Stimulated activated CD4-positive, alpha-beta T cell treated with anti-CD3 and anti-CD28 coated beads, Interleukin-1b, Interleukin-23, amount 100 ng/mL, for 1 hour (primary cell): ENCODE results near the gene TP53BP2.
"Not testable (repeated sequence)": the region's sequence is repeated elsewhere in the genome, so short reads cannot be mapped to it uniquely, and the experiment has no call there.

Experiments used
- DNase-seq, 2 donors: peaks; one replicate each; pipeline ENCODE4 v3.0.0-alpha.2; 2020; ENCODE audit warnings: low read depth in 2 of 2

TP53BP2 gene, protein sequence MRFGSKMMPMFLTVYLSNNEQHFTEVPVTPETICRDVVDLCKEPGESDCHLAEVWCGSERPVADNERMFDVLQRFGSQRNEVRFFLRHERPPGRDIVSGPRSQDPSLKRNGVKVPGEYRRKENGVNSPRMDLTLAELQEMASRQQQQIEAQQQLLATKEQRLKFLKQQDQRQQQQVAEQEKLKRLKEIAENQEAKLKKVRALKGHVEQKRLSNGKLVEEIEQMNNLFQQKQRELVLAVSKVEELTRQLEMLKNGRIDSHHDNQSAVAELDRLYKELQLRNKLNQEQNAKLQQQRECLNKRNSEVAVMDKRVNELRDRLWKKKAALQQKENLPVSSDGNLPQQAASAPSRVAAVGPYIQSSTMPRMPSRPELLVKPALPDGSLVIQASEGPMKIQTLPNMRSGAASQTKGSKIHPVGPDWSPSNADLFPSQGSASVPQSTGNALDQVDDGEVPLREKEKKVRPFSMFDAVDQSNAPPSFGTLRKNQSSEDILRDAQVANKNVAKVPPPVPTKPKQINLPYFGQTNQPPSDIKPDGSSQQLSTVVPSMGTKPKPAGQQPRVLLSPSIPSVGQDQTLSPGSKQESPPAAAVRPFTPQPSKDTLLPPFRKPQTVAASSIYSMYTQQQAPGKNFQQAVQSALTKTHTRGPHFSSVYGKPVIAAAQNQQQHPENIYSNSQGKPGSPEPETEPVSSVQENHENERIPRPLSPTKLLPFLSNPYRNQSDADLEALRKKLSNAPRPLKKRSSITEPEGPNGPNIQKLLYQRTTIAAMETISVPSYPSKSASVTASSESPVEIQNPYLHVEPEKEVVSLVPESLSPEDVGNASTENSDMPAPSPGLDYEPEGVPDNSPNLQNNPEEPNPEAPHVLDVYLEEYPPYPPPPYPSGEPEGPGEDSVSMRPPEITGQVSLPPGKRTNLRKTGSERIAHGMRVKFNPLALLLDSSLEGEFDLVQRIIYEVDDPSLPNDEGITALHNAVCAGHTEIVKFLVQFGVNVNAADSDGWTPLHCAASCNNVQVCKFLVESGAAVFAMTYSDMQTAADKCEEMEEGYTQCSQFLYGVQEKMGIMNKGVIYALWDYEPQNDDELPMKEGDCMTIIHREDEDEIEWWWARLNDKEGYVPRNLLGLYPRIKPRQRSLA

DNA sequence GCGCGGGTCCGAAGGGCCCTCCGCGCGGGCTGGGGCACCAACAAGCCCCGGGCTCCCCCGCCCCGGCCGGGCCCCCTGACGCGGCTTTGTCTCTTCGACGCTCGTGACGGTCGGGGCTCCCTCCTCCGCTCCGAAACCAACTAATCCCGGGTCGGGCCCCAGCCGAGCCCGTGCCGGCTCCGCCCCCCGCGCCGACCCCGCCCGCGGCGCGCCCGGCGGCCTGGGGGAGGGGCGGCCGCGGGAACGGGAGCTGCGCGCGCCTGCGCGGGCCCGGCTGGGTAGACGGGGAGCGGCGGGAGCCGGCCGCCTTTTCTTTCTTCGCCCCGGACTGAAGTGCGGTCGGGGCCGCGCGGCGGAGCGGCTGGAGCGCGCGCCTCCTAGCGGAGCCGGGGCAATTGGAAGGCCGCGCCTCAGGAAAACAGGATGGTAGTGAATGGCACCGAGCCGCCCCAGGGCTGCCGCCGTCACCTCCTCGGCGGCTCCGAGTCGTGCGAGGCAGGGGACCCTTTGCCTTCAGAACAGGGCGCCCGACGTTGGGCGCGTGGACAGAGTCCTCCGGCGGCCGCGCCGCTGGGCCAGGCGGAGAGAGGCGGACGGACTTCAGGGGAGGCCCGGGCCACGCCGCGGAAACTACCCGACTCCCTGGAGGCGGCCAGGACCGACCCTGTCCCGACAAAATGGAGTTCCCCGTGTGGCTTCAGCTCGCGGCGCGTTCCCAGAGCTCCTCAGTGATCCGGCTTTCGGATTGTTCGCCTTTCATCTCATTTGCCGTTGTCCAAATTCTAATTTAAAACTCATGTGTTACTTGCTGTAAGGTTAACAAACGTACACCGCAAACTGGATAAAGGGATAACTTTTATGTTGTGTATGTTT, at the start of gene TP53BP2:
Gene TP53BP2, minus strand, starts transcription at position 138 of the 873 bp plus-strand sequence. CDS start 267 bp downstream, outside the sequence.
- DNase-seq = peak; percentile 76 to 80

DNA sequence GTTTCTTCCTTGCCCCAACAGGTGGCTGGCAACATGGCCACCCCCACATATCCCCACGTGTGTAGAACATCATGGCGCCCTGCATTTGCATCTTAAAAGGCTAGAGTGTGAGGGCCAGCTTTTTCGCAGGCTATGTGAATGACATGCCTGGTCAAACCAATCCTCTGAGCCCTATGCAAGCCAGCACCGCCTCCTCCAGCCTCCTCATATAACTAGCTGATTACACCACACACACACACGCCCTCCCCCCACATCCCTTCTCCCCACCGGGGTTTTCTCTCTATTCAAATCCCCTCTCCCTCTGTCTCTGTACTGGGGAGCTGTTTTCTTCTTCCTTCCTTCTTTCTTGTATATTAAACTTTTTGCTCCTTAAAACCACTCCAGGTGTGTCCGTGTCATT, 44.7 kb upstream of the TP53BP2 start:
- DNase-seq = not testable (repeated sequence)

DNA sequence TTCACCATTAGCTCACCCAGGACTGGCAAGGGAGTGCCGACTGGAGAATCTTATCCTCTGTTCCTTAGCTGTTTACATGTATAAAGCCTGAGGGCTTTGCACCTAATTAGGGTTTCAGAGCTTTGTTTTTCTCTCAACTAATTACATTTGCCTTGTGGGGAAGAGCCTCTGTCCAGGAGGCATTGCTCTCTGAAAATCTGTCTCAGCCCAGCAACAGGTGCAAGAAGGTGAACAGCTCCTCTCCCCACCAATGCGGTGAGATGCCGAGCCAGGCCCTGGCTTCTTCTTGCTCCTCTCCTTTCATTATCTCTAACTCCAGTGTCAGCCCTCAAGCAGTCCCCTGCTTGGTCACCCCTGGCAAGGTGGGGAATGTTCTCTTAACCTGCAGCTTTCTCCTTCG, 43.6 kb upstream of the TP53BP2 start:
- DNase-seq = not testable (repeated sequence)

DNA sequence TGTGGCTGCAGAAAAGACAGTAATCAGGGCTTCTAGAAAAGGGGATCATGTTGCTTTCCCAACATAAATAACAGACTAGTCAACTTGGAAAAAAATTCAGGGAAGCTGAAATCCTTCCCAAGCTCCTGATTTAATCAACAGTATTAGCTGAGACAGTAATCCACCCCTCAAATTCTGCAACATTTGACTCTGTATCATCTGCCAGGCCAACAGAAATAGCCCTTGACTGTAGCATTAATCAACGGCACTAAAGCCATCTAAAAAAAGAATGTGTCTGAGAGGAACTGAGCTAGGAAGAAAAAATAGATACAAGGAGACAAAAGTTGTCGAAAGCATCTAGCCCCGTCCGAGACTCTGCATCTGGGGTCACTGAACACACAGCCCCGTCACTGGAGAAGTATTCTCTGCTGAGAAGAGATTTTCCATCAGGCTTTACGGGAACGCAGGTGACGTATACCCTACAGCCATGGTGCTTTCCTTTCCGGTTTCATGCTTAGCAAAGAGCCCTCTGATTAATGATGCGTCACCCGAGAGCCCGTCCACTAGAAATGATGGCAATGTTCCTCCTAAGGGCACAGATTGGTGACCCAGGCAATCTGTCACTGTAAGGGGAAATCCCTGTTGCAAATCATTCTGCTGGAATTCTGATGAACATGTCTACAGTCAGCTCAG, 42.1 kb upstream of the TP53BP2 start:
- no peak for DNase-seq

DNA sequence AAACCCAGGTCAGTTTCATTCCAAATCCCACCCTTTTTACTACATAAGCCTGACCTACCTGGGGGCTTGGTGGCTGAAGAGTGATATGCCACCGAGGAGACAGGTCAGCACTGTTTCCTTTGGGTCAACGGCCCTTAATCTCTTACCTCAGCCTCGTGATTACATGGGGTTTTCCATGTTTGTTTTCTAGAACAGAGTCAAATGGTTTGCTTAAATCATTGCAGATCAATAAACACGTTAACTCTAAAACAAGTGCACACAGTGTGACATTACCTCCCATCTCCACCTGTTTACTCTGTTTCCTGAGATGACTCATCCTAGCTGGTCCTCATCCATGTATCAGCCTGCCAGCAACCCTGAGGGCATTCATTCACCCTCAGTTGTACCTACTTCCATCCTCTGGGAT, 40.8 kb upstream of the TP53BP2 start:
- DNase-seq = no peak

DNA sequence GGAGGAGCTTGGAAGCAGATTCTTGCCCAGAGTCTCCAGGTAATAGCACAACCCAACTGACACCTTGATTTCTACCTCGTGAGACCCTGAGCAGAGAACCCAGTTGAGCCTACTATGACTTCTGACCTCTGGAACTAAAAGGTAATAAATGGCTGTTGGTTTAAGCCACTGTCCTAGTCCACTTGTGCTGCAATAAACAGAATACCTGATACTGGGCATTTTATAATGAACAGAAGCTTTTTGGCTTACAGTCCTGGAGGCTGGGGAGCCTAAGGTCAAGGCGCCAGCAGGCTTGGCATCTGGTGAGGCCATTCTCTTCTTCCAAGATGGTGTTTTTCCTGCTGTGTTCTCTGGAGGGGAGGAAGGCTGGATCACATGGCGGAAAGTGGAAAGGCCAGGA, 39.9 kb upstream of the TP53BP2 start:
- DNase-seq = no peak

DNA sequence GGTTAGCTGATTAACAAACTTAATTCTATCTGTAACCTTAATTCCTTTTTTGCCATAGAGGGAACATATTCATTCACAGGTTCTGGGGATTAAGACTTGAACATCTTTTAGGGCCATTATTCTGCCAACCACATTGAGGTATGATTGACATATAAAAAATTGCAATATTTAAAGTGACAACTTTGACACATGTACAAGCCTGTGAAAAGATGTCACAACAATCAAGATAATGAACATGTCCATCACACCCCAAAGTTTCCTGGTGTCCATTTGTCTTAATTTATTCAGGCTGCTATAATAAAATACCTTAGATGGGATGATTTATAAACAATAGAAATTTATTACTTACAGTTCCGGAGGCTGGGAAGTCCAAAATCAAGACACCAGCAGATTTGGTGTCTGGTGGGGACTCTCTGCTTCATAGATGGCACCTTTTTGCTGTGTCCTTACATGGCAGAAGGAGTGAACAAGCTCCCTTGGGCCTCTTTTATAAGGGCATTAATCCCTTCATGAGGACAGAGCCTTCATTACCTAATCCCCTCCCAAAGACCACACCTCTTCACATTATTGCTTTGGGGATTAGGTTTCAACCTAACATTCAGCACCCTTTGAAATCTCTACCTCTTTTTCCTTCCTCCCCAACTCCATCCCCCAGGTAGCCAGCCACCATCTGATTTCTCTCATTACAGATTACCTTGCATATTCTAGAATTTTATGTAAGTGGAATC, 33.0 kb upstream of the TP53BP2 start:
- DNase-seq = no peak

DNA sequence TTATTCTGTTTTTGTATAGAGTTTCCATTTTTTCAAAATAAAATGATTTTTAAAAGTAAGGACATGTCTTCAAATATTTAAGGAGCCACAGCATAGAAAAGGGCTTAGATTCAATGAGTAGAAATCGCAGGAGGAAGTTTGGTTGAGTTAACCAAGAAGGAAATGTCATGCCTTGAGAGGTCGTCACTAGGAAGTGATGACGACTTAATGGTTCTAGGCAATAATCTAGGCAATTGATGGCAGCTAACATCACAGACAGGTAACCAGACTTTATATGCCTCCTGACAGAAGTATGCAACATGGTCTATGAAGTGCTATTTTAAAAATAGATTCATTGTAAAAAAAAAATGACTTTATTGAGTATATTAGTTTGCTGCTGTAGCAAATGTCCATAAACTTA, 32.1 kb upstream of the TP53BP2 start:
- no peak for DNase-seq

DNA sequence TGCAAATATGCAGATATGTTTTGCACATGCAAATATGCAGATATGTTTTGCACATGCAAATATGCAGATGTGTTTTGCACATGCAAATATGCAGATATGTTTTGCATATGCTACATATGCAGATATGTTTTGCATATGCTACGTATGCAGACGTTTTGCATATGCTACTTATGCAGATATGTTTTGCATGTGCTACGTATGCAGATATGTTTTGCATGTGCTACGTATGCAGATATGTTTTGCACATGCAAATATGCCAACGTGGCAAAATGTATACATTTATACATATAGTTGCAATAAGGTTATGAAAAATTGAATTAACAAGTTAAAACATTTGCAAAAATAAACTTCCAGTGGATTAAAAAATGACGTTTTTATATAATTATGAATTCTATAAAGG, 30.8 kb upstream of the TP53BP2 start:
- DNase-seq = no peak

DNA sequence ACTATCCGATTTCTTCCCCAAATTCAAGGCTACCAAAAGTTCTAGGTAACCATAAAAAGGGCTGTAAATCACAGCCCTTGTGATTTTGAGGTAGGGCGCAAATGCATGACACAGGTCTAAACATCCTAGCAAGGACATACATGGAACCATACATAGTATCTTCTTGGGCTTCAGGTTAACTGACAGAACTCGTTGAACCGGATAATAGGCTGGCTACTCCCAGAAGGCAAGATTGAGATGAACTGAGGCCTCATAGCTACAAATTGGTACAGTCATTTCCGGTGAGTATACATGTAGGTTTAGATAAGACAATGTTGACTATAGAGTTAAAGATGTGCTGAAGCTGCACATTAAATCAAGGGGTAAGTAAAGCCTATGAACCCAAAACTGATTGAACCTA, 27.3 kb upstream of the TP53BP2 start:
- no peak for DNase-seq

DNA sequence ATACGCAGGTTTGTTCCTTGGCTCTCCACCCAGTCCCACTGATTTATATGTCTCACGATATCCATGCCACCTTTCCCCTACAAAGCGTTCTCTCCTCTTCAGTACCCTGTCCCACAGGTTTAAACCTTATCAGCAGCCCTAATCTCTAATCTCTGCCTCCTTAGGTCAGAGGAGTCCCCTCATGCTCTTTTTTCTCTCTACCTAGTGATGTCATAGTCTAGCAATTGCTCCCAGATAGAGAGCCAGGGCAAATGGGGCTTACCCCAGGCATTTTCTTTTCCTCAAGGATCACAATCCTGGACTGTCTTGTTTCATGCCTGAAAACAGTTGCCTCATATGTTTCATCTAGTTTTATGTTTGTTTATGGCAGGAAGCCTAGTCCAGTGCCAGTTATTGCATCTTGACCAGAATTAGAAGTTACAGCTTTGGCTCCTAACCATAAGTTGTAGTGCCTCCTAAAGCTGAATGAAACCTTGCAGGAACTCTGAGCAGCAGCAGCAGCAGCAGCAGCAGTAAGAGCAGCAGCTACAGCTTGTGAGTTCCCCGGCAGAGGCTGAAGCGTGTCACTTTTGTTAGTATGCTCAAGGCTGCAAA, 26.7 kb upstream of the TP53BP2 start:
- DNase-seq = no peak

DNA sequence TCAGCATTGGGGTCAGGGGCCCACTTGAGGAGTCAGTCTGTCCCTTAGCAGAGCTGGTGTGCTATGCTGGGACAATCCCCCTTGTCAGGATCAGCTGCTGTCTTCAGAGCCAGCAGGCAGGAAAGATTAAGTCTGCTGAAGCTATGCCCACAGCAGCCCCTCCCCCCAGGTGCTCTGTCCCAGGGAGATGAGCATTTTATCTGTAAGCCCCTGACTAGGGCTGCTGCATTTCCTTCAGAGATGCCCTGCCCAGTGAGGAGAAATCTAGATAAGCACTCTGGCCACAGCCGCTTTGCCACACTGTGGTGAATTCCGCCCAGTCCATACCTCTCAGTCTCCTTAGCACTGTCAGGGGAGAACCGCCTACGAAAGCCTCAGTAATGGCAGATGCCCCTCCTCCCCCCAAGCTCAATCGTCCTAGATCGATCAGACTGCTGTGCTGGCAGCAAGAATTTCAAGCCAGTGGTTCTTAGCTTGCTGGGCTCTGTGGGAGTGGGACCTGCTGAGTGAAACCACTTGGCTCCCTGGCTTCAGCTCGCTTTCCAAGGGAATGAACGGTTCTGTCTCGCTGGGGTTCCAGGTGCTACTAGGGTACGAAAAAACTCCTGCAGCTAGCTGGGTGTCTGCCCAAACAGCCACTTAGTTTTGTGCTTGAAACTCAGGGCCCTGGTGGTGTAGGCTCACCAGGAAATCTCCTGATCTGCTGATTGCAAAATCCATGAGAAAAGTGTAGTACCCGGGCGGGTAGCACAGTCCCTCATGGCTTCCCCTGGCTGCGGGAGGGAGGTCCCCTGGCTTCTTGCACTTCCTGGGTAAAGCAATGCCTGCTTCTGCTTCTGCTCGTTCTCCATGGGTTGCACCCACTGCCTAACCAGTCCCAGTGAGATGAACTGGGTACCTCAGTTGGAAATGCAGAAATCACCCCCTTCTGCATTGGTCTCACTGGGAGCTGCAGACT, 25.1 kb upstream of the TP53BP2 start:
- no peak for DNase-seq

DNA sequence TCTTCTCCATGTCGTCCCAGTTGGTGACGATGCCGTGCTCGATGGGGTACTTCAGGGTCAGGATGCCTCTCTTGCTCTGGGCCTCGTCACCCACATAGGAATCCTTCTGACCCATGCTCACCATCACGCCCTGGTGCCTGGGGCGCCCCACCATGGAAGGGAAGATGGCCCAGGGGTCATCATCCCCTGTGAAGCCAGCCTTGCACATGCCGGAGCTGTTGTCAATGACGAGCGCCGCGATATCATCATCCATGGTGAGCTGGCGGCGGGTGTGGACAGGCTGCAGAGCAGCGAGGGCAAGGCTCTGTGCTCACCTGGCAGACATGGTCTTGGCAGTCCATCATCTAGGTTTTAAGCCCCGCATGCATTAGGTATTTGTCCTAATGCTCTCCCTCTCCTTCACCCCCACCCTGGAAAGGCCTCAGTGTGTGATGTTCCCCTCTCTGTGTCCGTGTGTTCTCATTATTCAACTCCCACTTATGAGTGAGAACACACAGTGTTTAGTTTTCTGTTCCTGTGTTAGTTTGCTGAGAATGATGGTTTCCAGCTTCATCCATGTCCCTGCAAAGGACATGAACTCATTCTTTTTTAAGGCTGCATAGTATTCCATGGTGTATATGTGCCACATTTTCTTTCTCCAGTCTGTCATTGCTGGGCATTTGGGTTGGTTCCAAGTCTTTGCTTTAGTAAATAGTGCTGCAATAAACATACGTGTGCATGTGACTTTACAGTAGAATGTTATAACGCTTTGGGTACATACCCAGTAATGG, 19.0 kb upstream of the TP53BP2 start:
- DNase-seq = not testable (repeated sequence)

DNA sequence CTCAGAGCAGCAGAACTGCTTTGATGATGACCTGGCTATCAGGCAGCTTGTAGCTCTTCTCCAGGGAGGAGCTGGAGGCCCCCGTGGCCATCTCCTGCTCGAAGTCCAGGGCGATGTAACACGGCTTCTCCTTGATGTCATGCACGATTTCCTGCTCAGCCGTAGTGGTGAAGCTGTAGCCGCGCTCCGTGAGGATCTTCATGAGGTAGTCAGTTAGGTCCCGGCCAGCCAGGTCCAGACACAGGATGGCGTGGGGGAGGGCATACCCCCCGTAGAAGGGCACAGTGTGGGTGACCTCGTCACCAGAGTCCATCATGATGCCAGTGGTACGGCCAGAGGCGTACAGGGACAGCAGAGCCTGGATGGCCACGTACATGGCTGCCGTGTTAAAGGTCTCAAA, 18.3 kb upstream of the TP53BP2 start:
- no peak for DNase-seq

DNA sequence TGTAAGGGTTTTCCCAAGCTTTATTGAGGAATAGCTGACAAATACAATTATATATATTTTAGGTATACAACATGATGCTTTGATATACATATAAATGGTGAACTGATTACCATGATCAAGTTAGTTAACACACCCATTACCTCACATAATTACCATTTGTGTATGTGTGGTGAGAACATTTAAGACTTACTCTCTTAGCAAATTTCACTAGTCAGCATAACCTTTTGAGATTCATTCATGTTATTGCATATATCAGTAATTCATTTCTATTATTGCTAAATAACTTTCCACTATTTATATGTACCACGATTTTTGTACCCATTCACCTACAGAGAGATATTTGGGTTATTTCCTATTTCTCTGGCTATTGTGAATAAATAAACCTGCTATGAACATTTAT, 16.2 kb upstream of the TP53BP2 start:
- no peak for DNase-seq

DNA sequence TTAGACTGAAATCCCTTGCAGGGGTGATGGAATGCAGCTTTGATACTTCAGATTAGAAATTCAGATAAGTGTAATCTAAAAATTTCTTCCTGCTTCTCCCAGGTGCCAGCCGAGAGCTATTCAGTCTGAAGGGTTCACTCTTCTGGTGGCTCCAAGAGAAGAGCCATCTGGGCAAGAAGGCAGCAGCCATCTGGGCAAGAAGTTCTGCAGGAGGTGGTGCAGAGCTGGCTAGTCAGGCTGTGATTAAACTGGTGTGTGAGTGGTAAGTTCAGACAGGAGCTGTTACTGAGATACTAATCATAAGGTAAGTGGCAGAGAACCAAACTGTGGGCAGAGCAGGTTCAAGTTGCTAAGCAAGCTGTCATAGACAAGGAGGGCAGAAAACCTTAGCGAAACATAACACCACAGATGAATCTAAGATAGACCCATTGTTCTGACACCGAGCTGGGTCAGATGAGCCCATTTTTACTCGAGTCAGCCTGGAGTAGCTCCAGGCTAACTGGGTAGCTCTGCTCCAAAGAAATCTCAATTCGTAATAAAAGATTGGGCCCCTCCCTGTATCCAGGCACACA, 14.4 kb upstream of the TP53BP2 start:
- DNase-seq = no peak

DNA sequence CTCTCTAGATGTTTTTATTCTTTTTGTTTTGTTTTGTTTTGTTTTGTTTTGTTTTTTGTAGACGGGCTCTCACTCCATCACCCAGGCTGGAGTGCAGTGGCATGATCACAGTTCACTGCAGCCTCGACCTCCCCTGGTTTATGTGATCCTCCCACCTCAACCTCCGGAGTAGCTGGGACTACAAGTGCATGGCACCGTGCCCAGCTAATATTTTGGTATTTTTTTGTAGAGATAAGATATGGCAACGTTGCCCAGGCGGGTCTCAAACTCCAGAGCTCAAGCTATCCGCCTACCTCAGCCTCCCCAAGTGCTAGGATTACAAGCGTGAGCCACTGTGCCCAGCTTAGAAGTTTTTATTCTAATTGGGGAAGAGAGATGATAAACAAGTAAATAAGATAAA, 13.3 kb upstream of the TP53BP2 start:
- no peak for DNase-seq
